HepG2 (cell line): ENCODE data around the gene RBM27. TPM values are rescaled to one million over a fixed set of nuclear protein-coding genes. Genes with fewer than 3 reads are reported as not detected.

ENCODE experiments used
- ARID2 ChIP-seq: sonication (generic); formaldehyde crosslinking; IDR thresholded peaks from 2 replicates; pipeline ENCODE4 v1.8.1; 2022; ENCODE audit warnings: mild to moderate bottlenecking, missing genetic modification reagents, borderline replicate concordance
- ATF4 ChIP-seq, 2 experiments: fragments of 450-650 bp in 1 of 2; sonication (generic) in 1 of 2; formaldehyde crosslinking; IDR thresholded peaks; 2 replicates each; pipeline versions ENCODE4 v1.5.0 to v1.8.0; 2020 to 2022; ENCODE audit warnings: mild to moderate bottlenecking in 1 of 2, missing genetic modification reagents in 1 of 2
- ATM ChIP-seq: fragments of 450-650 bp; IDR thresholded peaks from 2 replicates; pipeline ENCODE4 v1.7.1; 2017; ENCODE audit warnings: mild to moderate bottlenecking, borderline replicate concordance
- CSRNP1 ChIP-seq: sonication (generic); formaldehyde crosslinking; IDR thresholded peaks from 2 replicates; pipeline ENCODE4 v1.8.1; 2023; ENCODE audit warnings: mild to moderate bottlenecking, missing genetic modification reagents
- ELF3 ChIP-seq: IDR thresholded peaks from 2 replicates; pipeline ENCODE4 v1.6.1; 2016; ENCODE audit warnings: missing genetic modification reagents, missing compliant biosample characterization
- HNRNPH1 ChIP-seq: fragments of 200-400 bp; formaldehyde crosslinking; optimal IDR thresholded peaks from 2 replicates; pipeline ENCODE3; 2017; ENCODE audit warnings: mild to moderate bottlenecking, low read depth, low read length
- MEF2D ChIP-seq: sonication (generic); formaldehyde crosslinking; IDR thresholded peaks from 2 replicates; pipeline ENCODE4 v1.5.1; 2020; ENCODE audit warnings: mild to moderate bottlenecking, missing genetic modification reagents
- MEIS2 ChIP-seq: sonication (generic); formaldehyde crosslinking; IDR thresholded peaks from 2 replicates; pipeline ENCODE4 v1.9.0; 2021; ENCODE audit warnings: mild to moderate bottlenecking, missing genetic modification reagents
- NAIF1 ChIP-seq: sonication (generic); formaldehyde crosslinking; IDR thresholded peaks from 2 replicates; pipeline ENCODE4 v1.5.0; 2020; ENCODE audit warnings: mild to moderate bottlenecking, missing genetic modification reagents, borderline replicate concordance
- PCBP1 ChIP-seq: fragments of 200-400 bp; formaldehyde crosslinking; IDR thresholded peaks from 2 replicates; pipeline ENCODE4 v1.6.1; 2017; ENCODE audit warnings: mild to moderate bottlenecking, low read depth, low read length, borderline replicate concordance
- POLR2G ChIP-seq: fragments of 200-400 bp; formaldehyde crosslinking; IDR thresholded peaks from 2 replicates; pipeline ENCODE4 v1.6.1; 2018; ENCODE audit warnings: mild to moderate bottlenecking, low read depth, low read length, moderate library complexity
- REL ChIP-seq: sonication (generic); formaldehyde crosslinking; conservative IDR thresholded peaks from 2 replicates; pipeline ENCODE4 v1.8.0; 2022; ENCODE audit warnings: mild to moderate bottlenecking, missing genetic modification reagents, moderate library complexity
- SNAPC5 ChIP-seq: sonication (generic); formaldehyde crosslinking; IDR thresholded peaks from 2 replicates; pipeline ENCODE4 v1.8.1; 2023; ENCODE audit warnings: mild to moderate bottlenecking, missing genetic modification reagents, borderline replicate concordance
- TCF7 ChIP-seq: sonication (generic); IDR thresholded peaks from 2 replicates; pipeline ENCODE4 v1.6.1; 2016; ENCODE audit warnings: antibody characterized with exemption, low read depth
- ZBTB33 ChIP-seq: sonication (generic); formaldehyde crosslinking; IDR thresholded peaks from 2 replicates; pipeline ENCODE4 v1.4.0; 2020; ENCODE audit warnings: missing genetic modification reagents
- ZMYM3 ChIP-seq: sonication (generic); formaldehyde crosslinking; IDR thresholded peaks from 2 replicates; pipeline ENCODE4 v1.5.1; 2020; ENCODE audit warnings: mild to moderate bottlenecking, missing genetic modification reagents
- ZNF230 ChIP-seq: sonication (generic); formaldehyde crosslinking; IDR thresholded peaks from 2 replicates; pipeline ENCODE4 v1.4.0; 2020; ENCODE audit warnings: mild to moderate bottlenecking, missing genetic modification reagents
- ZNF484 ChIP-seq: sonication (generic); formaldehyde crosslinking; IDR thresholded peaks from 2 replicates; pipeline ENCODE4 v1.5.1; 2020; ENCODE audit warnings: mild to moderate bottlenecking, low read depth, missing genetic modification reagents, borderline replicate concordance
- polyA plus RNA-seq, 8 experiments: library from polyadenylated mRNA; depleted of rRNA in 3 of 8; stranded (reverse) in 7 of 8; unstranded in 1 of 8; fragments of >200 nt; fragmentation: Illumina TruSeq in 4 of 8; extraction: Trizol in 4 of 8; gene quantifications; 2 replicates each; pipeline versions ENCODE4 v1.2.1 to v1.2.3, GENCODE V29; 2011 to 2016; ENCODE audit warnings: low read depth in 4 of 8, missing spikeins in 1 of 8, mixed read lengths in 1 of 8; ENCODE audit not compliant: insufficient read depth in 1 of 8
- total RNA-seq, 5 experiments: library from RNA; depleted of rRNA; stranded (reverse); fragments of >200 nt; fragmentation: Illumina TruSeq; extraction: Trizol; gene quantifications; 2 replicates each; pipeline ENCODE4 v1.2.3, GENCODE V29; 2016; ENCODE audit warnings: low read depth in 1 of 5
- TF ChIP-seq, protein P1 (sequence below): sonication (generic); formaldehyde crosslinking; IDR thresholded peaks from 2 replicates; pipeline ENCODE4 v1.4.0; 2020; ENCODE audit warnings: missing genetic modification reagents, borderline replicate concordance

Gene RBM27
- total and polyA plus RNA-seq, 2 of the 13 experiments (the other 11 are each of a cell fraction or from before 2014, with no cell fraction given) = 12.9 to 23.4 TPM

- TF ChIP-seq NAIF1 (no peak), MEF2D (CRISPR knock-in tag) (no peak), ATM (no peak), MEIS2 (CRISPR knock-in tag) (no peak), ZBTB33 (no peak), HNRNPH1 (no peak), ELF3 (CRISPR knock-in tag) (peak; percentile 92), REL (no peak), ZNF484 (CRISPR knock-in tag) (no peak), ARID2 (no peak), POLR2G (peak; percentile 89), CSRNP1 (CRISPR knock-in tag) (no peak), ATF4 (CRISPR knock-in tag; IDR thresholded peaks at IDR 0.05) (no peak), ZNF230 (0 out of 2 replicates have a peak, but pooled peaks have one; percentile 67), PCBP1 (no peak), TCF7 (no peak; the same call in 1 of the 2 replicates), SNAPC5 (CRISPR knock-in tag) (no peak), ZMYM3 (CRISPR knock-in tag) (peak; percentile 41; the same call in 1 of the 2 replicates)
- TF ChIP-seq, protein P1, sequence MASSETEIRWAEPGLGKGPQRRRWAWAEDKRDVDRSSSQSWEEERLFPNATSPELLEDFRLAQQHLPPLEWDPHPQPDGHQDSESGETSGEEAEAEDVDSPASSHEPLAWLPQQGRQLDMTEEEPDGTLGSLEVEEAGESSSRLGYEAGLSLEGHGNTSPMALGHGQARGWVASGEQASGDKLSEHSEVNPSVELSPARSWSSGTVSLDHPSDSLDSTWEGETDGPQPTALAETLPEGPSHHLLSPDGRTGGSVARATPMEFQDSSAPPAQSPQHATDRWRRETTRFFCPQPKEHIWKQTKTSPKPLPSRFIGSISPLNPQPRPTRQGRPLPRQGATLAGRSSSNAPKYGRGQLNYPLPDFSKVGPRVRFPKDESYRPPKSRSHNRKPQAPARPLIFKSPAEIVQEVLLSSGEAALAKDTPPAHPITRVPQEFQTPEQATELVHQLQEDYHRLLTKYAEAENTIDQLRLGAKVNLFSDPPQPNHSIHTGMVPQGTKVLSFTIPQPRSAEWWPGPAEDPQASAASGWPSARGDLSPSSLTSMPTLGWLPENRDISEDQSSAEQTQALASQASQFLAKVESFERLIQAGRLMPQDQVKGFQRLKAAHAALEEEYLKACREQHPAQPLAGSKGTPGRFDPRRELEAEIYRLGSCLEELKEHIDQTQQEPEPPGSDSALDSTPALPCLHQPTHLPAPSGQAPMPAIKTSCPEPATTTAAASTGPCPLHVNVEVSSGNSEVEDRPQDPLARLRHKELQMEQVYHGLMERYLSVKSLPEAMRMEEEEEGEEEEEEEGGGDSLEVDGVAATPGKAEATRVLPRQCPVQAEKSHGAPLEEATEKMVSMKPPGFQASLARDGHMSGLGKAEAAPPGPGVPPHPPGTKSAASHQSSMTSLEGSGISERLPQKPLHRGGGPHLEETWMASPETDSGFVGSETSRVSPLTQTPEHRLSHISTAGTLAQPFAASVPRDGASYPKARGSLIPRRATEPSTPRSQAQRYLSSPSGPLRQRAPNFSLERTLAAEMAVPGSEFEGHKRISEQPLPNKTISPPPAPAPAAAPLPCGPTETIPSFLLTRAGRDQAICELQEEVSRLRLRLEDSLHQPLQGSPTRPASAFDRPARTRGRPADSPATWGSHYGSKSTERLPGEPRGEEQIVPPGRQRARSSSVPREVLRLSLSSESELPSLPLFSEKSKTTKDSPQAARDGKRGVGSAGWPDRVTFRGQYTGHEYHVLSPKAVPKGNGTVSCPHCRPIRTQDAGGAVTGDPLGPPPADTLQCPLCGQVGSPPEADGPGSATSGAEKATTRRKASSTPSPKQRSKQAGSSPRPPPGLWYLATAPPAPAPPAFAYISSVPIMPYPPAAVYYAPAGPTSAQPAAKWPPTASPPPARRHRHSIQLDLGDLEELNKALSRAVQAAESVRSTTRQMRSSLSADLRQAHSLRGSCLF (CRISPR knock-in tag) = no peak
Measured at GRCh38 chr5:146203011-146203871, at the start of gene RBM27 (continued).
